Epithelial cell of prostate (primary cell): Measurements from ENCODE around the gene CLDN8.

Experiments used
- DNase-seq: peaks from one replicate; pipeline ENCODE4 v3.0.0-alpha.2; 2011; ENCODE audit warnings: low read depth, low spot score
- H3K27ac ChIP-seq: fragments of 450-650 bp; 2 replicates; pipeline ENCODE4 v1.5.1; 2017; ENCODE audit warnings: mild to moderate bottlenecking

CLDN8 gene

GRCh38 chr21:30207252-30207579 lies 8.7 kb downstream of the CLDN8 start:
- no peak for DNase-seq
- H3K27ac ChIP-seq, result peak overlapping the region; percentile 33

GRCh38 chr21:30206551-30207251 lies 9.2 kb downstream of the CLDN8 start:
- H3K27ac ChIP-seq, result peak overlapping the region; percentile 33
- DNase-seq, result no peak

GRCh38 chr21:30200000-30200399 lies 15.9 kb downstream of the CLDN8 start:
- H3K27ac ChIP-seq, result no peak overlapping the region
- no peak for DNase-seq

DNA sequence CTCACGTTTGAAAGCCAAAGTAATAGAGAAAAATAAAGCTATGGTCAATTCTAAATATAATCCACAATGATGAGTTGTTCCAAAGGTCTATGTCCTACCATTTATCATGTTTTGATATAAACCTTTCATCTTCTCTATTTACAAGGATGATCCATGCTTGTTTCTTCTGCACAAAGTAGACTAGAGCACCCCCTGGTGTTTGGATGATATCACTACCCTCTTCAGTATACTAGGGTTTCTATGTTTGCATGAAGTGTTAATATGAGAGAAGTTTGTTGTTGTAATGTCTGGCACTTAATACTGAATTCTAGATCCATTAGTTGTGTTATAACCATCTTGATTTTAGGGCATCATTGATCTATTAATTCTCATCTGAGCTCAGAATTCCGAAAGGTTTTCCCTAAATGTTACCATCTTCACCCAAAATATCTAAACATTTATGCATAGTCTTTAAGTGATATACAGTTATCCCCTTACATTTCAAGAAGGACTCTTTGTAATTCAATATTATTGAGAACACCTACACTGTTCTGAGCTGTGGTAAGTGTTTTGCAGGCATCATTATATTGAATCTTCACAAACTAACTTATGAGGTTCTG lies 21.1 kb downstream of the CLDN8 start:
- H3K27ac ChIP-seq, result no peak overlapping the region
- peak; percentile 10 for DNase-seq

- no peak for DNase-seq
- no peak overlapping the region for H3K27ac ChIP-seq
Observed at GRCh38 chr21:30193201-30193600, 22.7 kb downstream of the CLDN8 start.

- DNase-seq, result no peak
- H3K27ac ChIP-seq, result no peak overlapping the region
Observed at GRCh38 chr21:30190554-30190953, 25.3 kb downstream of the CLDN8 start.

DNA sequence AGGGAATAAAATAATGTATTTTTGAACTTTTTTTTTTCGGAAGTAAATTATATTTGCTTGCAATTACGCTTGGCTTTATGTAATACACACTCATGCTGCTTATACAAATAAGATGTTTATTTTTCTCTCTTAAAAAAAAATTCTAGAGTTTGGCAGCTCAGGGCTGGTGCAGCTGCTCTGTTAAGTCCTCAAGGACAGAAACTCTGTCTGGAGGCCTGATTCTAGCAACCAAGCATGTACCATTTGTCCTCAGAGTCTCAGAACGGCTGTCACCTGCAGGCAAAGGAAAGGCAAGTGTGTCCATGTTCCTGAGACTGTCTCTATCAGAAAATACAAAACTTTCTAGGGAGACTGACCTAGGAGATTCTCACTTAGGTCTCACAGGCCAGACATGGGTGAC lies 26.1 kb downstream of the CLDN8 start:
- no peak for DNase-seq

GRCh38 chr21:30186242-30186641 lies 29.7 kb downstream of the CLDN8 start:
- no peak overlapping the region for H3K27ac ChIP-seq
- no peak for DNase-seq

More for the DNA sequence above, 26.1 kb downstream of the CLDN8 start:
- no peak overlapping the region for H3K27ac ChIP-seq

GRCh38 chr21:30168086-30168485 lies 47.8 kb downstream of the CLDN8 start:
- peak; percentile 37 for DNase-seq
- H3K27ac ChIP-seq, result peak overlapping the region; percentile 44

DNA sequence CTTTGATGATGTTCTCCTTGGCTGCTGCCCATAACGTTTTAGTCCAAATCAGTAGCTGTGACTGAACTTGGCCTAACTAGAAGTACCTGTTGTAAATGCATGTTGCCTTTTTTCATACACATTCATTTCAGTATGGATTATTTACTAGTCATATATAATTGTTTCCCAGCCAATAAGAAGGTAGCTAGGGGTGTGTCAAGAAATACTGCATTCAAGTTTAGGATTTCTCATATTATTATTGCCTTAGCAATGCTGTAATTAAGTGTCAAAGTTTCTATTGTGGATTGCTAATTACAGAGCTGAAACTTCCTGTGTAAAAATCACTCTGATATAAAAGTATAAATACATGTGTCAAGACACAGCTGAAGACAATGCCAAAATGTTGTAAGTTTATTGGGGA lies 49.2 kb downstream of the CLDN8 start, which contains the start of gene CLDN17:
TSS of gene CLDN17 (minus strand) at position 101 of the 400 bp plus-strand sequence. CDS start 188 bp downstream, outside the sequence.
- no peak for DNase-seq
- peak within 1 kb of the TSS; percentile 70 for H3K27ac ChIP-seq

DNA sequence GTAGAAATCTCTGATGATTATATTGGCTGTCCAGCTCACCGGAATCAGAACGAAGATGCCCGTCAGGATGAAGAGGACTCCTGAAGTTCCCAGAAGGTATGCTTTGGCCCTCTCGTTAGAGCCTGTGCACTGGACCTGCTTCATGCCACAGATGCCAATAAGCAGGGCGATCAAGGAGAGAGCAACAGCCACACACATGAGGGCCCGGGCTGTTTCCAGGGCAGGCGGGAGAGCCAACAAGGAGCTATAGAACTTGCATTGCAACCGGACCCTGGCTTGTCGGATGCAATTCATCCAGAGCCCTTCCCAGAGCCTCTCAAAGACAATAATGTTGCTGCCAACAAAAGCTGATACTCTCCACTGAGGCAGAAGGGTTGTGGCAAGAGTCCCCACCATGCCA lies 49.7 kb downstream of the CLDN8 start:
- H3K27ac ChIP-seq, result peak overlapping the region; percentile 70
- no peak for DNase-seq

- H3K27ac ChIP-seq, result peak overlapping the region; percentile 70
- DNase-seq, result peak; percentile 62
Observed at GRCh38 chr21:30164796-30165195, 51.1 kb downstream of the CLDN8 start.
